MG63 (cell line): ENCODE data around the gene SP6. TPM values are rescaled to one million over a fixed set of nuclear protein-coding genes. Genes with fewer than 3 reads are reported as not detected.

Experiments used
- DNase-seq: peaks from one replicate; pipeline ENCODE4 v3.0.0-alpha.2; 2020
- H3K27me3 ChIP-seq: fragments of 250-450 bp; sonication (Bioruptor Pico); 2 replicates; pipeline ENCODE4 v1.5.1; 2020; ENCODE audit warnings: mild to moderate bottlenecking, moderate library complexity
- H3K36me3 ChIP-seq: fragments of 250-450 bp; sonication (Bioruptor Pico); 2 replicates; pipeline ENCODE4 v1.5.1; 2020; ENCODE audit warnings: mild to moderate bottlenecking, moderate library complexity
- H3K4me3 ChIP-seq: fragments of 250-450 bp; sonication (Bioruptor Pico); 2 replicates; pipeline ENCODE4 v1.5.1; 2020; ENCODE audit warnings: mild to moderate bottlenecking, moderate library complexity
- H3K9me3 ChIP-seq: fragments of 250-450 bp; sonication (Bioruptor Pico); 2 replicates; pipeline ENCODE4 v1.5.1; 2020; ENCODE audit warnings: mild to moderate bottlenecking, moderate library complexity
- total RNA-seq: library from RNA; depleted of rRNA; stranded (reverse); fragments of >200 nt; shearing (Covaris generic); gene quantifications from 2 replicates; pipeline ENCODE4 v1.2.3, GENCODE V29; 2014; ENCODE audit warnings: low replicate concordance

Gene SP6
- total RNA-seq, 1 experiment from 2014 or later = not detected

- no peaks in the 10 kb centered on the region for H3K27me3 ChIP-seq
- H3K4me3 ChIP-seq = no peak overlapping the region
- DNase-seq = no peak
These were observed 18.2 kb upstream of the SP6 start for GRCh38 chr17:47869114-47869513.

DNA sequence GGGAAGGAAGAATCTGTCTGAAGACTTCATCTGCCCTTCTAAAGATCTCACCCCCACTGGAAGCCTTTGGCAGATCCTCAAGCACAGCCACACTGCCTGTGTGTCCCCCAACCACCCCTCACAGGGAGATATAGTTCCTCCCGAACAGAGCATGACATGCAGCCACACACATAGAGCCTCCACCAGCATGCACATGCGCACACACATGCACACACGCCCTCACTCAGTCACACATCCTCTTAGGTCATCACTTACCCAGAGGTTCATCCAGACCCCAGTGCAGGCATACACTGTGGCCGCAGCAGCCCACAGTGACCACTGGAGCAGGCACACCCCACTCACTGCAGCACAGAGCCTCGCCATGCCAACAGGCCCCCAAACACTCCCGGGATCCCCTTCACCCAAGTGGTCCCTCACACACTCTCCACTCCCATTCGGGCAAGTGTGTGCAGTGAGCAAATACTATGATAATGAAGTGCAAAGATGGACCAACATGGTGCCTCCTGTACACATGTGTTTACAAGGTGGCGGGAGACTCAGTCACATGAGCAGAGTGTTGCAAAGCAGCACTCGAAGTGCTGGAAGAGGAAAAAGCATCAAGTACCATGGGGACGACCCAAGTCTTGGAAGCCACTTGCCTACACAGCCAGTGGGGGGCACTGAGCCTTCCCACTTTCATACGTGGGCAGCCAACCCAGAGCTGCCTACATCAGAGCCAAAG is 17.0 kb upstream of the SP6 start:
- Histone ChIP-seq H3K36me3 (no peaks in the 10 kb centered on the region), H3K4me3 (no peak overlapping the region), H3K9me3 (peaks cover 3% of the 10 kb centered on the region), H3K27me3 (no peaks in the 10 kb centered on the region)
- DNase-seq = no peak

More at GRCh38 chr17:47869114-47869513, 18.2 kb upstream of the SP6 start:
- Histone ChIP-seq H3K9me3 (no peaks in the 10 kb centered on the region), H3K36me3 (no peaks in the 10 kb centered on the region)

DNA sequence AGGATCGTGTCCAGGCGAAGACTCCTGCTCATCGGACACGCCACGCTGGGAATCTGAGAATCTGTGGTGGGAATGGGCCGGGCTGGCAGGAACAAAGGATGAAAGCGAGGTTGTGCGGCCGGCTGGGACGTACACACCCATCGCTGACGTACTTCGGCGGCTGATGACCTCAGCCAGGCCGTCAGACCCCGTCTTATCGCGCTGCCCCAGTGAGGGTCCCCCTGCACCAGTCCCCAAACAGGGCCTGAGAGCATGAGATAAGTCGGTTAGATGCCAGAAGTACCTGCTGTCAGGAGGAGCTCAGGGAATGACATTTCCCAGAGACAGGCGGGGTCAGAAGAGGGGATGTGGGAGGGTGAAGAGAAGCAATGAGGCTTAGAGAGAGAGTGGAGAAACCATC is 16.0 kb upstream of the SP6 start:
- no peak for DNase-seq
- H3K27me3 ChIP-seq = no peaks in the 10 kb centered on the region

DNA sequence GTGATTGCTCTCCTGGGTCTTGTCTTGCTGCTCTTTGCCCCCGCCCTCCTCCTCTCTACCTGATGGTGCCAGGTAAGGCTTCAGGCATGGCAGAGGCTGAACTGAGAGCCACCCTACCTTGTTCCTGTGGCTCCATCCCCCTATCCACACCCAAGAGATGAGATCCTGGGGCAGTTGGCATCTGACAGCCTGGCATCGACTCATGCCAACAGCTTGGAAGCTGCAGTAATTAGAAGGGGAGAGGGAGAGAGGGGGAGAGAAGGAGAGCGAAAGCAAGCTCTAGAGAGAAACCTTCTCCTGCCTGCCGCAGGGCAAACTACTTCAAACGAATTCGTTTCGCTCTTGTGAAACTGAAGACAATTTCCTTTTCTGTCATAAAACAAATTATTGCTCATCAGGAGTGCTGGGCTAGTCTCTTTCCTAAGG is 13.8 kb upstream of the SP6 start:
- Histone ChIP-seq H3K9me3 (peaks cover 3% of the 10 kb centered on the region), H3K27me3 (no peaks in the 10 kb centered on the region), H3K4me3 (no peak overlapping the region), H3K36me3 (no peaks in the 10 kb centered on the region)
- peak; percentile 23 for DNase-seq

More for the DNA sequence above, 16.0 kb upstream of the SP6 start:
- H3K9me3 ChIP-seq = peaks cover 3% of the 10 kb centered on the region
- H3K36me3 ChIP-seq = no peaks in the 10 kb centered on the region
- H3K4me3 ChIP-seq = no peak overlapping the region

DNA sequence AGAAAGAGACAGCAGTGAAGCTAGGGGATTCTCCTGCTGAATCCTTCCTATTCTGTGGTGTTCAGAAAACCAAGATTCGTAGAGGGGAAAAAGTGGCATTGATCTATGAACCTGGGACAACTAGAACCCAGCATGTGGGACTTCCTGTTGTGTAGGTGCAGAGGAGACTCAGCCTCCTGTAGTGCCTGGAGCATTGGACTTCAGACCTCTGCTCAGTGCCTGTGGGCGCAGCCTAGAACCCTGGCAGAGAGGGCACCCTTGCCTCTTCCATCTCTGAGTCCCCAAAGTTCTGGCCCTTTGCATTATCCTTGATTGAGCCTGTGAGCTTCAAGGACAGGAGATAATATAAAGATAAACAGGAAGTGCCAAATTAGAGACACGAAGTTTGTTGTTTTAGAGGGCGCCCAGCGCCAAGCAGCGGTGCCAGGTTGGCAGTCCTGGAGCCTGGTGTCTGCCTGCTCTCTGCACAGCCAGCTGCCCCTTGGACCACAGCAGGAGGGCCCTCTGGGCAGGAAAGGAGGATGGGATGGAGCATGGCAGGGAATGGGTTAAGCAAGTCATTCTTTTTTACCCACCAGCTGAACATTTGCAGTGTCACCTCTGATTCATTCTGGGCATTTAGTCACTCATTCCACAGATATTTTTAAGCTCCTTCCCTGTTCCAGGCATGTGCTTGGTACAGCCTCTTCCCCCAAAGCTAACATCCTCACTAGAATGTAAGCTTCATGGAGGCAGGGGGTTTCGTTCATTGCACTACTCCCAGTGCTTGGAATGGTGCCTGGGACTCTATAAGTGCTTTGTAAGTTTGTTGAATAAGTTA is 11.9 kb upstream of the SP6 start:
- peaks cover 3% of the 10 kb centered on the region for H3K9me3 ChIP-seq
- H3K4me3 ChIP-seq = no peak overlapping the region
- no peaks in the 10 kb centered on the region for H3K36me3 ChIP-seq
- H3K27me3 ChIP-seq = no peaks in the 10 kb centered on the region
- DNase-seq = peak; percentile 89

- H3K4me3 ChIP-seq = no peak overlapping the region
- DNase-seq = no peak
These were observed 9.4 kb upstream of the SP6 start for GRCh38 chr17:47860386-47860785.

GRCh38 chr17:47857551-47858455 is 6.8 kb upstream of the SP6 start:
- no peak overlapping the region for H3K4me3 ChIP-seq
- peaks cover 16% of the 10 kb centered on the region for H3K27me3 ChIP-seq
- H3K9me3 ChIP-seq = no peaks in the 10 kb centered on the region
- DNase-seq = no peak
- H3K36me3 ChIP-seq = no peaks in the 10 kb centered on the region

More at GRCh38 chr17:47860386-47860785, 9.4 kb upstream of the SP6 start:
- Histone ChIP-seq H3K9me3 (peaks cover 3% of the 10 kb centered on the region), H3K27me3 (no peaks in the 10 kb centered on the region), H3K36me3 (no peaks in the 10 kb centered on the region)

DNA sequence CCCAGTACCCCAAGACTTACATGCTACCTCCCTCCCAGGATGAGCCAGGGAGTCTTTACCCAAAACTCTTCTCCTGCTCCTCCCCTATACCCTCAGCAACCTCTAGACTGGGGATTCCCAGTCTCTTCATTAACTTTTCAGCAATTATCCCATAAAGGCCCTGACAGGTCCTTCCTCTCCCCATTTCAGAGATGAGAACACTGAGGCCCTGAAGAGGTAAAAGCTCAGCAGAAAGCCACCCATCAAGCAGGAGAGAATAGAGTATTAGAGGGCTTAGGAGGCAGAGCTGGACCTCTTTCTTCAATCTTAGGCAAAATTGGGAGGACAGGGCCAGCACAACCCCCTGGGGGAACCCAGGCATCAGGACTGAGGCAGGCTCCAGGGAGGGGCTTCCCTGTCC is 5.9 kb upstream of the SP6 start:
- Histone ChIP-seq H3K9me3 (no peaks in the 10 kb centered on the region), H3K36me3 (no peaks in the 10 kb centered on the region), H3K4me3 (no peak overlapping the region), H3K27me3 (peaks cover 22% of the 10 kb centered on the region)
- no peak for DNase-seq

DNA sequence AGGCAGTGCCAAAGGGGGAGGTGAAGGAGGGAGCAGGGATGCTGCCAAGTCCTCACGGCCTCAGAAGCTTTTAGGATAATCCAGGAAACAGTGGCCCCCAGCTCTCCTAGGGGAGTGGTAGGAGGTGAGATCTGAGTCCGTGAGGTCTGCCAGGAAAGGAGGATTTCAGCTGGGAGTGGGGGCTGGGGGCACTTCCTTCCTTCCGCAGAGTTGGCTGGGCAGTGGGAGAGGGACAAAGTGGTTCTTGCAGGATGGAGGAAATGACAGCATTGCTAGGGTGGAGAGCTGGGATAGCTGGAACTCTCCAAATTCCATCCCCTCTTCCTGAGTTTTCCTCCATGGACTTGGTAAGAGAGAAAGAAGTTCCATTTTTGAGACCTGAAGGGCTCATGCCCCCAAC is 4.8 kb upstream of the SP6 start:
- Histone ChIP-seq H3K36me3 (no peaks in the 10 kb centered on the region), H3K27me3 (peaks cover 22% of the 10 kb centered on the region), H3K4me3 (no peak overlapping the region), H3K9me3 (no peaks in the 10 kb centered on the region)
- no peak for DNase-seq

GRCh38 chr17:47853616-47854015 is 2.7 kb upstream of the SP6 start:
- Histone ChIP-seq H3K27me3 (peaks cover 22% of the 10 kb centered on the region), H3K36me3 (no peaks in the 10 kb centered on the region), H3K4me3 (no peak overlapping the region), H3K9me3 (no peaks in the 10 kb centered on the region)
- DNase-seq = no peak

- DNase-seq = no peak
These were observed 1.4 kb upstream of the SP6 start for GRCh38 chr17:47852113-47852949.

GRCh38 chr17:47851764-47852112 is 775 bp upstream of the SP6 start:
- DNase-seq = no peak
- no peaks in the 10 kb centered on the region for H3K36me3 ChIP-seq
- peaks cover 22% of the 10 kb centered on the region for H3K27me3 ChIP-seq
- H3K9me3 ChIP-seq = no peaks in the 10 kb centered on the region
- H3K4me3 ChIP-seq = no peak overlapping the region

More at GRCh38 chr17:47852113-47852949, 1.4 kb upstream of the SP6 start:
- no peaks in the 10 kb centered on the region for H3K9me3 ChIP-seq
- H3K36me3 ChIP-seq = no peaks in the 10 kb centered on the region
- H3K27me3 ChIP-seq = peaks cover 22% of the 10 kb centered on the region
- H3K4me3 ChIP-seq = no peak overlapping the region

DNA sequence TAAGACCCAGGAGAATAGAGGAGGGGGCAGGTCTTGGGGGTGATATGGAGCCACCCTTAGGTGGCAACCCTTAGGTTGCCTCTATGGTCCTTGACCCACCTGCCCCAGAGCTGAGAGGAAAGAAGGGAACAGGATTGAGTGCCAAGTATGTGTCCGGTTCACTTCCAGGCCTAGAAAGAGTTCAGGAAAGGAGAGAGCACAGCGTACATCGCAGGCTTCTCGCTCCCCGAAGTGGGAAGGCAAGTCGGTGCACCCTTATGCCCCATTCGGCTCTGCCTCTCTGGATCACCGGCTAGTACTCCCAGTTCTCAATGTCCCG is 631 bp downstream of the SP6 start:
- Histone ChIP-seq H3K27me3 (peaks cover 22% of the 10 kb centered on the region), H3K36me3 (no peaks in the 10 kb centered on the region), H3K9me3 (no peaks in the 10 kb centered on the region), H3K4me3 (no peak overlapping the region)
- DNase-seq = no peak

DNA sequence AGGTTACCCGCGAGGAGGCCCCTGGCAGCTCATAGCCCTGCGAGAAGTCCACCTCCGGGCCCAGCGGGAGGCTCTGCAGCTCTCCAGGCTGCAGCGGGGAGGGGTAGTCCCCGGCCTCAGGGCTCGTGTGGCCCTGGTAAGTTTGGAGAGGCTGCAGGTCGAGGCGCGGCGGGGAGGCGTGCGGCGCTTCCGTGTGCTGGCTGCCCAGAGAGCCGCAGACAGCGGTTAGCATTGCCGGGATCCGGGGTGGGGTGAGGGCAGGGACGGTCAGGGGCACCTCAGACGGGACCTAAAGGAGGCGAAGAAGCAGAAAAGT is 2.8 kb downstream of the SP6 start:
- no peak for DNase-seq
- Histone ChIP-seq H3K27me3 (peaks cover 8% of the 10 kb centered on the region), H3K9me3 (no peaks in the 10 kb centered on the region), H3K4me3 (no peak overlapping the region), H3K36me3 (no peaks in the 10 kb centered on the region)

DNA sequence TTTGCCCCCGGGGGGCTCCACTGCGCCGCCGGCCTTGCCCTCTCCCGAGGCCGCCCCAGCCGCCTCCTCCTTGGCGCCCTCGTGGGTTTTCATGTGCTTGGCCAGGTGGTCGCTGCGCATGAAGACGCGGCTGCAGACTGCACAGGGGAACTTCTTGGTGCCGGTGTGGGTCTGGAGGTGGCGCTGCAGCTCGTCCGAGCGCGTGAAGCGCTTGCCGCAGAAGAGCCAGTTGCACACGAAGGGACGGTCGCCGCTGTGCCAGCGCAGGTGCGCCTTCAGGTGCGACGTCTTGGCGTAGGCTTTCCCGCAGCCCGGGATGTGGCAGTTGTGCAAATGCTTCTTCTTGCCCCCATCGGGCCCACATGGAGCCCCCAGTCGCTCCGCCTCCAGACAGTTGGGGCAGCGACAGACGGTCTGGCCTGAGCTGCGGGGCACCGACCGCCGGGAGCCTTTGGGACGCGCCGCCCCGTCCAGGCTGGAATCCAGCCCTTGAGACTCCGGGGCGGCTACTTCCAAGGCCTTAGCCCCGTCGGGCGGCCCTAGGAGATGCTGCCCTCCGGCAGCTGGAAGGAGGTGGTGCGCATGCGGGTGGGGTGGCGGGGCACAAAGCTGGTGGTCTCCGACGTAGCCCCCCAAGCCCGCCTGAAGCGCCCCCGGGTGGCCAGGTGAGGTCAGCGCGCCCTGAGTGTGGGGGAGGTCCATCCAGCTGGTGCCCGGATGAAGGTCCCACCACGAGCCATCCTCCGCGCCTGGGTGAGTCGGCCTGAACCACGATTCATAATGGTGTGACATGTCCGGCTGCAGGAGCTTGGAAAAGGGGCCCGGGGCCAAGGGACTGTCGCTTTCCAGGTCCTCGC is 3.4 kb downstream of the SP6 start:
- peaks cover 5% of the 10 kb centered on the region; the same call in 1 of the 2 replicates for H3K27me3 ChIP-seq
- H3K36me3 ChIP-seq = no peaks in the 10 kb centered on the region
- no peak for DNase-seq
- H3K9me3 ChIP-seq = no peaks in the 10 kb centered on the region
- H3K4me3 ChIP-seq = no peak overlapping the region
